Measurements from ENCODE around the gene BICDL2.
A peak's percentile ranks its signal among the peaks of the same experiment; 100 is the strongest.

The BICDL2 gene

GRCh38 chr16:3023415-3023668 is 13.4 kb downstream of the BICDL2 start:
- DNase-seq: no peak

- no peak for DNase-seq
These were observed 13.9 kb downstream of the BICDL2 start for GRCh38 chr16:3022684-3023414.

GRCh38 chr16:3022208-3022683 is 14.5 kb downstream of the BICDL2 start:
- DNase-seq: no peak

GRCh38 chr16:3021449-3022207 is 15.1 kb downstream of the BICDL2 start:
- DNase-seq: peak; percentile 30

GRCh38 chr16:3020604-3021448 is 15.9 kb downstream of the BICDL2 start:
- no peak for DNase-seq

- peak; percentile 28 for DNase-seq
These were observed 16.5 kb downstream of the BICDL2 start, which contains the start of gene TNFRSF12A for GRCh38 chr16:3020247-3020603. Gene TNFRSF12A, plus strand, starts transcription at chr16:3020368. Its CDS starts 30 bp downstream, at chr16:3020398.

GRCh38 chr16:3019594-3020246 is 17.0 kb downstream of the BICDL2 start:
- DNase-seq: no peak

- DNase-seq: peak; percentile 45
These were observed 18.8 kb downstream of the BICDL2 start, which contains the start of gene CLDN6 for GRCh38 chr16:3017794-3018506. Gene CLDN6, minus strand, starts transcription at chr16:3018183. Its CDS starts 2,162 bp downstream, at chr16:3016021.

- no peak for DNase-seq
These were observed 19.4 kb downstream of the BICDL2 start for GRCh38 chr16:3017344-3017743.

- no peak for DNase-seq
These were observed 20.8 kb downstream of the BICDL2 start for GRCh38 chr16:3015865-3016521.

- no peak for DNase-seq
These were observed 21.8 kb downstream of the BICDL2 start for GRCh38 chr16:3014971-3015370.

GRCh38 chr16:3013998-3014690 is 22.6 kb downstream of the BICDL2 start:
- no peak for DNase-seq

- no peak for DNase-seq
These were observed 23.2 kb downstream of the BICDL2 start for GRCh38 chr16:3013491-3013951.

GRCh38 chr16:3012828-3013420 is 23.8 kb downstream of the BICDL2 start, which contains the start of gene CLDN9:
Gene CLDN9, plus strand, starts transcription at chr16:3012923. Its CDS starts 440 bp downstream, at chr16:3013363.
- peak; percentile 43 for DNase-seq

- DNase-seq: peak; percentile 70
These were observed 24.5 kb downstream of the BICDL2 start for GRCh38 chr16:3012246-3012645.

- no peak for DNase-seq
These were observed 26.2 kb downstream of the BICDL2 start for GRCh38 chr16:3010510-3010909.

- no peak for DNase-seq
These were observed 27.0 kb downstream of the BICDL2 start for GRCh38 chr16:3009568-3010390.

- no peak for DNase-seq
These were observed 28.1 kb downstream of the BICDL2 start for GRCh38 chr16:3008690-3009037.

- DNase-seq: no peak
These were observed 28.6 kb downstream of the BICDL2 start for GRCh38 chr16:3007957-3008689.

All from NCI-H1092 (cell line).